GM12873 (cell line): ENCODE data around the gene HOXA3.

ENCODE experiments used
- TF ChIP-seq, protein P1 (sequence below): IDR thresholded peaks from 2 replicates; pipeline ENCODE4 v1.5.1; 2012; ENCODE audit warnings: low read depth, mild to moderate bottlenecking, moderate library complexity, low read length, control low read depth; ENCODE audit not compliant: insufficient read depth; ENCODE audit errors: missing control alignments

The HOXA3 gene

GRCh38 chr7:27182285-27182841 lies 30.0 kb upstream of the HOXA3 start:
- TF ChIP-seq, protein P1, sequence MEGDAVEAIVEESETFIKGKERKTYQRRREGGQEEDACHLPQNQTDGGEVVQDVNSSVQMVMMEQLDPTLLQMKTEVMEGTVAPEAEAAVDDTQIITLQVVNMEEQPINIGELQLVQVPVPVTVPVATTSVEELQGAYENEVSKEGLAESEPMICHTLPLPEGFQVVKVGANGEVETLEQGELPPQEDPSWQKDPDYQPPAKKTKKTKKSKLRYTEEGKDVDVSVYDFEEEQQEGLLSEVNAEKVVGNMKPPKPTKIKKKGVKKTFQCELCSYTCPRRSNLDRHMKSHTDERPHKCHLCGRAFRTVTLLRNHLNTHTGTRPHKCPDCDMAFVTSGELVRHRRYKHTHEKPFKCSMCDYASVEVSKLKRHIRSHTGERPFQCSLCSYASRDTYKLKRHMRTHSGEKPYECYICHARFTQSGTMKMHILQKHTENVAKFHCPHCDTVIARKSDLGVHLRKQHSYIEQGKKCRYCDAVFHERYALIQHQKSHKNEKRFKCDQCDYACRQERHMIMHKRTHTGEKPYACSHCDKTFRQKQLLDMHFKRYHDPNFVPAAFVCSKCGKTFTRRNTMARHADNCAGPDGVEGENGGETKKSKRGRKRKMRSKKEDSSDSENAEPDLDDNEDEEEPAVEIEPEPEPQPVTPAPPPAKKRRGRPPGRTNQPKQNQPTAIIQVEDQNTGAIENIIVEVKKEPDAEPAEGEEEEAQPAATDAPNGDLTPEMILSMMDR: no peak

DNA sequence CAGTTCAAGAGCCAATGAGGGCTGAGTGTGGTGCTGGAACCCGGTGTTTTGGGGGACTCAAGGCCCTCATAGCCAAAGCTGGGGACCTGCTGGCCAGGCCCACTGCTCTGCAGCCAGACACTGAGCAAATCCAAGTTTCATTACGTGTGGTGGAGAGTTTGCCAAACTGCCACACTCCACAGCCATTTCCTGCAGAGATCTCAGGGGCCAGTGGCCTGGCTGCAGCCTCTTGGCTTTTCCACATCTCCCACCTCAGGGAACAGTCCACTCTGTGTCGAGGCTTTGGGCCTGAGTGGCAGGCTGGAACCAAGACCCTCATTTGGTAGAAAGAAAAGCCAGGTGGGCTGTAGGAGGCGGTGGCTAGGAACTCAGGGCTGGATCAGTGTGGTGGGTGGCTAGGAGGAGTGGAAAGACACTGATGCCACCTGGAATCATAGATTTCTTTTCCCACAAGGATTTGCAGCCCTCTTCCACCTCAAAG lies 29.5 kb upstream of the HOXA3 start:
- TF ChIP-seq, protein P1: no peak

- TF ChIP-seq, protein P1: no peak
Measured at GRCh38 chr7:27180431-27181420, 28.3 kb upstream of the HOXA3 start.

DNA sequence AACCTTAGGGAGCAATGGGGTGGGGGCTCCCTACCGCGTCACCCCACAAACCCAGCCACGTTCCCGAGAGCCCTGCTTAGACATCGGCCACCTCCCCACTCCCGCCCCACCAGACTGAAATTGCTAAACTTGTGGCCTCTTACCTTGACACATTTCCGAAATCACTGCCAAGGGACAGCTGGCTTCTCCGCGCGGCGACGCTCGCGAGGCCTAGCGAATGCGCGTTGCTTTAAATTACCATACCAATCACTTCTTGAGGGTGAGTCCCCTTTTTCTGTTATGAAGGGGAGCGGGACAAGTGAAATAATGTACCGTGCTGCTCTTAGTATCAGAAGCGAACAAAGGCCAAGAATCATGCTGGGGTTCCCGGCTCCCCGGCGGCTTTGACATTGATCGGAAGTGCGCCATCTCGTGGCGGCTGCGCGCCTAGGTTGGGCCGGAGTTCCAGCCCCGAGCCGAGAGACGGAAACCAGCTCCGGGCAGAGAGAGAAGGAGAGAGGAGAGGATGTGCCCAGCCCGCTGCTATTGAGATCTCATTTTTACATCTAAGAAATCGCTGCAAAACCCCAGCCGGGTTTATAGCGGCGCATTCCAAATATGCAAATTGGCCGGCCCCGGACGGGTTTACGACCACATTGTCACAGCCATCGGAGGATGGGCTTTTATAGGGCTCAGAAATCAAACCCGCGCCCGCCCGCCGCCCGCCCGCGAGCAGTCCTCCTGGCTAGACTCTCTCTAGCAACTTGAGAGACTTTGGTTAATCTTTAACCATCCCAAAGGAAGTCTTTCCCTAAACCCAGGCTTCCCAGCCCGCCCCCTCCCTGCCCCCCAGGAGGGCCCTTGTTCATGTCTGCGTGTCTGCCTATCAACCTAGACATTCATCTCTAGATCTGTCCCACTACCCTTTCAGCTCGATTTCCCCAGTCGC lies 27.4 kb upstream of the HOXA3 start:
- TF ChIP-seq, protein P1: peak; percentile 63

GRCh38 chr7:27179030-27179429 lies 26.6 kb upstream of the HOXA3 start:
- TF ChIP-seq, protein P1: no peak

GRCh38 chr7:27178366-27178765 lies 26.0 kb upstream of the HOXA3 start:
- TF ChIP-seq, protein P1: no peak
